GM19328 (cell line): Measurements from ENCODE around the gene GATA1.
A peak's percentile ranks its signal among the peaks of the same experiment; 100 is the strongest.

Experiments
- ATAC-seq: cut with Tn5 transposase; IDR thresholded peaks from one replicate; pipeline ENCODE4 v1.9.1; 2021; ENCODE audit warnings: mild to moderate bottlenecking, moderate library complexity; ENCODE audit not compliant: unreplicated experiment

GATA1 gene

DNA sequence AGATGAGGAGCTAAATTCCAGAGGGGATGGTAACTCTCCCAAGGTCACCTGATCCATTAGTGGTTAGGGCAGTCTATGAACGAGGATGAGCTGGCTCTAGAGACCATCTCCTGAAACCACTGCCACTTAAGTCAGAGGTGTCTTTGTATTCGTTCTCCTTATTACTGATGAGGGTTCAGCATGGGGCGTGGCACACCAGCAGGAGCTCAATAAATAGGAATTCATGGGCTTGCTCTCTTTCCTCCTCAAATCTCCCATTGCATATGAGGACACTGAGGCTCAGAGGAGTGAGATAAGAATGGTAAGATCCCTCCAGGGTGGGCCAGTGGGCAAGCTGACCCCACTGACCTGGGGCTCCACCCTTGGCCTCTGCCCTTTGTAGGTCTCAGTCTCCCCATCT is 1.7 kb upstream of the GATA1 start:
- ATAC-seq = no peak

DNA sequence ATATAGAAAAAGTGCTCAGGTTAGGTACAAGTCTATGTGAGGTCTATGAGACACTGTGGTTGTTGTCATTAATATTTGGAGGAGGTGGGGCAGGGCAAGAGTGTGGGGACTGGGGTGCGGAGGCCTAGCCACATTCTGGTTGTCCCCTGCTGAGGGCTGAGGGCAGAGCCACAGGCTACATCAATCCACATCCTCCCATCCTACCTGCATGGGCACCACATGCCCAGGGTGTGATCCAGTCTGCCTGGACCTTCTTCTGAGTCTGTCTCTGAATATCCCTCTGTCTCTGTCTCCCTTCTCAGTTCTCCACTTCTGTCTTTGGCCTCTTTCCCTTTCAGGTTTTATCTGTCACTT is 1.2 kb upstream of the GATA1 start:
- ATAC-seq = no peak

GRCh38 chrX:48785540-48786214 is 713 bp upstream of the GATA1 start:
- ATAC-seq = no peak

DNA sequence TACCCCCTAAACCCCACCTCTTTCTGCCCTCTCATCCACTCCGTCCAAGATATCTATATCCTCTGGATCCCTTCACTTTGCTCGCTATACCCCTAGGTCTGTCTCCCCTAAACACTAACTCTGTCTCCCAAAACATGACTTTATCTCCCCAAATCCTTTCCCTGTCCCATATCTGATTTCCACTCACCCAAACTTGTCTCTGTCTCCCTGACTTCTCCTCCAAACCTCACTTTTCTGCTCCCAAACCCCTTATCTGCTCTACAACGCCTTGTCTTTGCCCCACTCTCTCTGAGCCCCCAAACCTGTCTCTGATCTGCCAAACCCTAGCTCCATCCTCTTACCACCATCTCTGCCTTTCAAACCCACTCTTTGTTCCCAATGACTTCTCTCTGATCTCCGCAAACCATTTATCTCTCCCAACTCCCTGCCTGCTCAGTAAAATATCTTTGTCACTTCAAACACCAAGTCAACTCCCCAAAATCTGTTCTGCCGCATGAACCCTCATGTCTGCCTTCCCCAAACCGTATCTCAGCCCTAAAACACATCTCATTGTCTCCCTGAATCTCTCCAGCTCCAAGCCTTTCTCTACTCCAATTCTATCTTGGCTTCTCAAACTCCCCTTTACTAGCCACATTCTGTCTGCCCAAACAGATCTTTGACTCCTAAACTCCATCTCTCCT is 575 bp downstream of the GATA1 start:
- ATAC-seq = no peak

GRCh38 chrX:48787505-48788443 is 1.4 kb downstream of the GATA1 start:
- ATAC-seq = no peak

GRCh38 chrX:48789366-48790220 is 3.2 kb downstream of the GATA1 start:
- no peak for ATAC-seq

DNA sequence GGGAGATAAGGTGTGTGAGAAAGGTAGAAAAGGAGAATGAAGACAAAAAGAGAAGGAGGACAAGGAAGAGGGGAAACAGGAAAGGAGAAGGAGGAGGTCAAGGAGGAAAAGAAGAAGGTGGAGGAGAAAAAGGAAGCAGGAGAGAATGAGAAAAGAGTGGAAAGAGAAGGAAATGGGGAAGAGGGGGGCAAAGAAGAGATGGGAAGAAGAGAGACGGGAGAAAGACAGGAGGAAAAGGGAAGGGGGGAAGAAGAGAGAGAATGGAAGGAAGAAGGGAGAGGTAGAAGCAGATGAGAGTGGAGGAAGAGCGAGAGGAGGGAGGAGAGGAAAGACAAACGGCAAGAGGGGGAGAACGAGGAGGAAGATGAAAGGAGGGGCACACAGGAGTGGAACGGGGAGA is 4.1 kb downstream of the GATA1 start:
- ATAC-seq = no peak

- ATAC-seq = no peak
These were observed 4.9 kb downstream of the GATA1 start for GRCh38 chrX:48791063-48791820.

DNA sequence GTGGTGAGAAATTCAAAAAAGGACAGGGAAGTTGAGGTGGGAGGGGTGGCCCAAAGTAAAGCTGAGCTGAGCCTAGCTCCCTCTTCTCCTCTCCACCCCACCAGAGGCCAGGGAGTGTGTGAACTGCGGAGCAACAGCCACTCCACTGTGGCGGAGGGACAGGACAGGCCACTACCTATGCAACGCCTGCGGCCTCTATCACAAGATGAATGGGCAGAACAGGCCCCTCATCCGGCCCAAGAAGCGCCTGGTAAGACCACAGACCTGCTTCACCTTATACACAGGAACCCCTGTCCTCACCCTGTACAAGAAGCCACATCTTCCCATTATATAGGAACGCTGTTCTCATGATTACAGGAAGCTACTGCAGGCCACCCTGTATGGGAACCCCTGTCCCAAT is 5.8 kb downstream of the GATA1 start:
- no peak for ATAC-seq

DNA sequence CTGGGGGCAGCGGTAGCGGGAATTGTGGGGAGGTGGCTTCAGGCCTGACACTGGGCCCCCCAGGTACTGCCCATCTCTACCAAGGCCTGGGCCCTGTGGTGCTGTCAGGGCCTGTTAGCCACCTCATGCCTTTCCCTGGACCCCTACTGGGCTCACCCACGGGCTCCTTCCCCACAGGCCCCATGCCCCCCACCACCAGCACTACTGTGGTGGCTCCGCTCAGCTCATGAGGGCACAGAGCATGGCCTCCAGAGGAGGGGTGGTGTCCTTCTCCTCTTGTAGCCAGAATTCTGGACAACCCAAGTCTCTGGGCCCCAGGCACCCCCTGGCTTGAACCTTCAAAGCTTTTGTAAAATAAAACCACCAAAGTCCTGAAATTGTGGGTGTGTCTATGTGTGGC is 7.5 kb downstream of the GATA1 start:
- no peak for ATAC-seq

GRCh38 chrX:48794340-48794910 is 8.0 kb downstream of the GATA1 start:
- ATAC-seq = no peak

DNA sequence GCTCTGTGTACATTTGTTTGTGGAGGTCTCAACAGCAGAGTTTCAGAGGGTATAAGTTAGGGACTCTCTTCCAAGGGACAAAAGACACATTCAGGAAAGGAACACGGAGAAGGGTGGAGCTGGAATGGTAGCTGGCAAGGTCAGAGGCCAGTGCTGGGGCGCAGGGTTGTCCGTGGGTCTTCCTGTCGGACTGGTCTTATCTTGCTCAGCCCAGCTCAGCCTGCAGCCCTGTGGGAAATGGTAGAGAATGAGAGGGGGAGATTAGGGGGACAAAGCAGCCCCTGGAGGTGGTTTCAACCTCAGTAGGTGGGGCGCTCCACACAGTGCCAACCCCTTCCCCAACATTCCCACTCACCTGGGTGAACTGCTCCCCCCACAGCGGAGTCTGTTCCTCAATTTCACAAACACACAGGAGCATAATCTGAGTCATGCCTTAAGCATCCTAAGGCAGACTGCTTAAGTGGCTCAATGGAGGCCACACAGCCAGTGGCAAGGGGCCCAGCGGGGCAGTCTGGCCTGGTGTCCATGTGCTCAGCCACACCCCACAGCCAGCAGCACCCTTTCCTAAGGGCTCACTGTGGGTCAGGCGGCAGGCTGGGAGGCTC is 8.6 kb downstream of the GATA1 start:
- no peak for ATAC-seq

- no peak for ATAC-seq
These were observed 11.9 kb downstream of the GATA1 start for GRCh38 chrX:48798318-48798717.

- no peak for ATAC-seq
These were observed 14.3 kb downstream of the GATA1 start for GRCh38 chrX:48800574-48801279.

DNA sequence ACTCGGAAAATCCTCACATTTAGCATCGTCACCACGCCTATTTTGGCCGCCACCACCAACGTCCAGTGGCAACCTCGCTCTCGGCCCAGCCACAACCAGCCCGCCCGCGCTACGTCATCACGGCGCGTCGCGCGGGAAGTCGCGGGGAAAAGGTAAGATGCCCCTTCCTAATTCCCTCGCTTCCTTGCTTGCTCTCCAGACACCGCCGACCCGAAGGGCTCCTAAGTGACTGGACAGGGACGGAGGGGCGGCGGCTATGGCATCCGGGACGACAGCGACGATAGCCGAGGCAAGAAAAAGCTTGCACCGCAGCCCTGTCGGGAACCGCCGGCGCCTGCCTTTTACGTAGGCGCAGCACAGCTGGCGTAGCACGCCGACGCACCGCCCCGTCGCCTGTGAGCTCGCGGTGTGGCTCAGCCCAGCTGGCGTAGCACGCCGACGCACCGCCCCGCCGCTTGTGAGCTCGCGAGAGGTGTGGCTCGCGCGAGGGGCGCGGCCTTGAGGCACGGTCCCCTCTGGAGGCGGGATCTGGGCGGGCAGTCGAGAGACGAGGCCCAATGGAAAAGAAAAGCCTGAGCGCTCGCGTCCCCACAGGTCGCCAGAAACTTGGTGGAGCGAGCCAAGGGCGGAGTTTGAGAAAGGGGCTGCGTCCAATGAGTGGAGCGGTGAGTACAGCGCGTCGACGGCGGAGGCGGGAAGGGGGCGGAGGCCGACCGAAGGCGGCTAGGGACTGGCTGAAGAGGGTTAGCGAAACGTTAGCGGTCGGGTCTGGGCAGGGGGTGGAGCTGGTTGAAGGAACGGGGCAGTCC is 15.1 kb downstream of the GATA1 start, which contains the start of gene HDAC6:
Gene HDAC6 (plus strand): TSS at position 788 of the 809 bp plus-strand sequence. CDS start 626 bp downstream, outside the sequence.
- ATAC-seq = peak; percentile 81

DNA sequence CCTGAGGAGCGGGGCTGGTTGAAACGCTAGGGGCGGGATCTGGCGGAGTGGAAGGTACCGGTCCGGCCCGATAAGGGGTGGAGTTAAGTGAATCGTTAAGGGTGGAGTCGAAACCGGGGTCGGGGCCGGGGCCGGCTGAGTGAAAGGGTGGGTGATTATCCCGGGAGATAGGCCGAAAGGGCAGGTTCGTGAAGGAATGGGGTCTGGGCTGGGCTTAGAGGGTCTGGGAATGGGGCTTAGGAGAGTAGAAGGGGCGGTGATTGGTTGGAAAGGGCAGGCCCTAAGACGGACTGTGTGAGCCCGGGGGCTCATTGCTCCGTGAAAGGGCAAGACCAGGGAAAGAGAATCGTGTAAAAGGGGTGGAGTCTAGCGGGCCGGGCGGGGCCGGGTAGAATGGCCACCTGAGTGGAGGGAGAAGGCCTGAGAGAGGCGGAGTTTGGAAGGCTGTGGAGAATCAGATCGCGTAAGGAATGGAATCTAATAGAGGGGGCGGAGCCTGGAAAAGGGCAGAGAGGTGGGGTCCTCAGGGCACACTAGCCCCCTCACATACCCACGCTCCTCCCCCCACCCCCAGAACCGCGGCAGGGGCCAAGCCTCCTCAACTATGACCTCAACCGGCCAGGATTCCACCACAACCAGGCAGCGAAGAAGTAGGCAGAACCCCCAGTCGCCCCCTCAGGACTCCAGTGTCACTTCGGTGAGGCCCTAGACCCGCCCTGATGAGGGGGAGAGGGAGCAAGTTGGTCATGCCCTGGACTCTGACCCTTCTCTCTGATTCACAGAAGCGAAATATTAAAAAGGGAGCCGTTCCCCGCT is 15.9 kb downstream of the GATA1 start:
- peak; percentile 30 for ATAC-seq

GRCh38 chrX:48802905-48803200 is 16.5 kb downstream of the GATA1 start:
- no peak for ATAC-seq
